ENCODE data around the gene INPP5A. TPM values are rescaled to one million over a fixed set of nuclear protein-coding genes. Genes with fewer than 3 reads are reported as not detected.

INPP5A gene
- total and polyA plus RNA-seq, 10 of the 15 experiments (the other 5 are each of a cell fraction or from before 2014, with no cell fraction given), result 0.52 to 15.0 (median 6.3) TPM

DNA sequence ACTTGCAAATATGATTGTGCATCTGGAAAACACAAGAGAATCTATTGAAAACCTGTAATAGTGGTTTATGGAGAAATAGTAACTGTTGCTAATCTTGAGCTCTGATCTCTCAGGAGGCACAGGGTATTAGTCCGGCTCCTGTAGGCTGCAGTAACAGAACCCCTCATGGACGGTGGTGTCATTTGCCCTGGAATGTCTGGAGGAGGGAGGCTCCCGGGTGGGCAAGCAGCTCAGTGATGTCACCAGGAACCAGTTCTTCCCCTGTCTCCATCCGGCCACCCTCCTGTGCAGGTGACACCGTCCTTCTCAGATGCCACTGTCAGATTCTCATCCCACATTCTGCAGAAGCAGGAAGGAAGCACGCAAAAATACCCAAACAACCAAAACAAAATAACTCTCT lies 29.3 kb downstream of the INPP5A start (continued):
- TF ChIP-seq, protein P1, sequence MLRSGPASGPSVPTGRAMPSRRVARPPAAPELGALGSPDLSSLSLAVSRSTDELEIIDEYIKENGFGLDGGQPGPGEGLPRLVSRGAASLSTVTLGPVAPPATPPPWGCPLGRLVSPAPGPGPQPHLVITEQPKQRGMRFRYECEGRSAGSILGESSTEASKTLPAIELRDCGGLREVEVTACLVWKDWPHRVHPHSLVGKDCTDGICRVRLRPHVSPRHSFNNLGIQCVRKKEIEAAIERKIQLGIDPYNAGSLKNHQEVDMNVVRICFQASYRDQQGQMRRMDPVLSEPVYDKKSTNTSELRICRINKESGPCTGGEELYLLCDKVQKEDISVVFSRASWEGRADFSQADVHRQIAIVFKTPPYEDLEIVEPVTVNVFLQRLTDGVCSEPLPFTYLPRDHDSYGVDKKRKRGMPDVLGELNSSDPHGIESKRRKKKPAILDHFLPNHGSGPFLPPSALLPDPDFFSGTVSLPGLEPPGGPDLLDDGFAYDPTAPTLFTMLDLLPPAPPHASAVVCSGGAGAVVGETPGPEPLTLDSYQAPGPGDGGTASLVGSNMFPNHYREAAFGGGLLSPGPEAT (IDR thresholded peaks at IDR 0.05; ENCODE audit: low read depth), result no peak
- TF ChIP-seq SRF (IDR thresholded peaks at IDR 0.05; ENCODE audit: low read depth in 2 of 2, low read length in 2 of 2), result no peak
- TF ChIP-seq ATF7 (IDR thresholded peaks at IDR 0.05; ENCODE audit: low read depth), result no peak
- TF ChIP-seq SIN3A (IDR thresholded peaks at IDR 0.05; ENCODE audit: low read depth, low read length), result no peak

DNA sequence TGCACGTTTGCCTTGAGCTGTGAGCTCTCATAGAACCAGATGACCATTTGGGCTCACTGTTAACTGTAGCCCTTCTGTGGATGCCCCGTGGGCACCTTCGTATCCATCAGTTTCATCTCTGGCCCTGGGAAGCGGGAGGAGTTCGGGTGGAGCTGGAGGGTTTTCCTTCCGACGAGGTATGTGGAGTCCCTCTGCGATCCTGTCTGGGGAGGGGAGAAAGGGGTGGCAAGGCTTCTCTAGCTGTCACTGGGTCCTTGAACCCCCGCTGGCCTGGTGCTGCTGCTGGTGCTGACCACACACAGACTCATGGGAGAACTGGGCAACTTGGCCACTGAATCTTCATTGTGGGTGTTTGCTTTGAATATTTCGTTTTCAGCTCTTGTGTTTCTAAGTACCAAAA lies 32.7 kb downstream of the INPP5A start:
- Histone ChIP-seq H3K79me2 (ENCODE audit: control insufficient read depth, insufficient read depth, low read length) (peaks cover 4% of the 10 kb centered on the region), H3K4me2 (ENCODE audit: control insufficient read depth, insufficient read depth) (no peak overlapping the region), H3K9me3 (replicated peaks; ENCODE audit: control insufficient read depth, insufficient read depth, low read length) (no peaks in the 10 kb centered on the region), H2AFZ (ENCODE audit: control insufficient read depth, low read depth, low read length) (no peak overlapping the region), H3K9ac (ENCODE audit: control insufficient read depth, insufficient read depth, low read length) (no peak overlapping the region), H3K27me3 (replicated peaks in 1 of 2; ENCODE audit: control insufficient read depth in 2 of 2, insufficient read depth in 2 of 2, low read length in 1 of 2) (no peaks in the 10 kb centered on the region), H4K20me1 (ENCODE audit: control insufficient read depth, insufficient read depth) (0 out of 2 replicates have a peak, but pooled peaks cover under 1% of the 10 kb centered on the region), H3K4me3 (no peak overlapping the region), H3K36me3 (ENCODE audit: control insufficient read depth in 2 of 2, insufficient read depth in 2 of 2, low read length in 1 of 2) (no peaks in the 10 kb centered on the region), H3K27ac (ENCODE audit: control insufficient read depth, insufficient read depth) (no peak overlapping the region), H3K4me1 (ENCODE audit: control insufficient read depth, insufficient read depth, low read length) (peaks cover 39% of the 10 kb centered on the region)
- WGBS (ENCODE audit: insufficient coverage, insufficient replicate concordance, low lambda C conversion rate, missing lambda C conversion rate), result 79% methylated on average over 10 of the region's 10 CpGs
- RAD21 ChIA-PET (ENCODE audit: unreplicated experiment), result interaction anchor here (0.7 to 3.6 kb wide), 6 partner anchors 10 to 111 kb away, joined by 3 to 91 read pairs (median 19); no protein-coding TSS in a partner anchor
- DNase-seq (ENCODE audit: low read depth, low spot score) (no peak), FAIRE-seq (no peak), ATAC-seq (no peak)
- no TSS peak for BruUV-seq (replicated peaks)
- CTCF ChIA-PET, result interaction anchor here (0.6 to 3.3 kb wide), 6 partner anchors 18 to 169 kb away, joined by 3 to 27 read pairs (median 8); no protein-coding TSS in a partner anchor
- SMC1A ChIA-PET (ENCODE audit: uncharacterized antibody, unreplicated experiment), result interaction anchor here (0.8 to 3.5 kb wide), 5 partner anchors 10 to 111 kb away, joined by 4 to 62 read pairs (median 25); no protein-coding TSS in a partner anchor
- POLR2A ChIA-PET, result interaction anchor here (1.0 to 3.2 kb wide), 3 partner anchors 11 to 30 kb away, joined by 3 to 29 read pairs (median 5); no protein-coding TSS in a partner anchor
- intact Hi-C loops (cut with micrococcal nuclease; ENCODE audit: unreplicated experiment) (loop anchor here (10.0 kb wide), 1 partner anchor 245 kb away; no protein-coding TSS in a partner anchor), in situ Hi-C loops (cut with MboI) (no loop called here)
- TF ChIP-seq, protein P2, sequence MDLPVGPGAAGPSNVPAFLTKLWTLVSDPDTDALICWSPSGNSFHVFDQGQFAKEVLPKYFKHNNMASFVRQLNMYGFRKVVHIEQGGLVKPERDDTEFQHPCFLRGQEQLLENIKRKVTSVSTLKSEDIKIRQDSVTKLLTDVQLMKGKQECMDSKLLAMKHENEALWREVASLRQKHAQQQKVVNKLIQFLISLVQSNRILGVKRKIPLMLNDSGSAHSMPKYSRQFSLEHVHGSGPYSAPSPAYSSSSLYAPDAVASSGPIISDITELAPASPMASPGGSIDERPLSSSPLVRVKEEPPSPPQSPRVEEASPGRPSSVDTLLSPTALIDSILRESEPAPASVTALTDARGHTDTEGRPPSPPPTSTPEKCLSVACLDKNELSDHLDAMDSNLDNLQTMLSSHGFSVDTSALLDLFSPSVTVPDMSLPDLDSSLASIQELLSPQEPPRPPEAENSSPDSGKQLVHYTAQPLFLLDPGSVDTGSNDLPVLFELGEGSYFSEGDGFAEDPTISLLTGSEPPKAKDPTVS (IDR thresholded peaks at IDR 0.05; ENCODE audit: low read depth, low read length), result no peak
- TF ChIP-seq, protein P3, sequence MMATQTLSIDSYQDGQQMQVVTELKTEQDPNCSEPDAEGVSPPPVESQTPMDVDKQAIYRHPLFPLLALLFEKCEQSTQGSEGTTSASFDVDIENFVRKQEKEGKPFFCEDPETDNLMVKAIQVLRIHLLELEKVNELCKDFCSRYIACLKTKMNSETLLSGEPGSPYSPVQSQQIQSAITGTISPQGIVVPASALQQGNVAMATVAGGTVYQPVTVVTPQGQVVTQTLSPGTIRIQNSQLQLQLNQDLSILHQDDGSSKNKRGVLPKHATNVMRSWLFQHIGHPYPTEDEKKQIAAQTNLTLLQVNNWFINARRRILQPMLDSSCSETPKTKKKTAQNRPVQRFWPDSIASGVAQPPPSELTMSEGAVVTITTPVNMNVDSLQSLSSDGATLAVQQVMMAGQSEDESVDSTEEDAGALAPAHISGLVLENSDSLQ (IDR thresholded peaks at IDR 0.05), result no peak
- TF ChIP-seq, protein P4, sequence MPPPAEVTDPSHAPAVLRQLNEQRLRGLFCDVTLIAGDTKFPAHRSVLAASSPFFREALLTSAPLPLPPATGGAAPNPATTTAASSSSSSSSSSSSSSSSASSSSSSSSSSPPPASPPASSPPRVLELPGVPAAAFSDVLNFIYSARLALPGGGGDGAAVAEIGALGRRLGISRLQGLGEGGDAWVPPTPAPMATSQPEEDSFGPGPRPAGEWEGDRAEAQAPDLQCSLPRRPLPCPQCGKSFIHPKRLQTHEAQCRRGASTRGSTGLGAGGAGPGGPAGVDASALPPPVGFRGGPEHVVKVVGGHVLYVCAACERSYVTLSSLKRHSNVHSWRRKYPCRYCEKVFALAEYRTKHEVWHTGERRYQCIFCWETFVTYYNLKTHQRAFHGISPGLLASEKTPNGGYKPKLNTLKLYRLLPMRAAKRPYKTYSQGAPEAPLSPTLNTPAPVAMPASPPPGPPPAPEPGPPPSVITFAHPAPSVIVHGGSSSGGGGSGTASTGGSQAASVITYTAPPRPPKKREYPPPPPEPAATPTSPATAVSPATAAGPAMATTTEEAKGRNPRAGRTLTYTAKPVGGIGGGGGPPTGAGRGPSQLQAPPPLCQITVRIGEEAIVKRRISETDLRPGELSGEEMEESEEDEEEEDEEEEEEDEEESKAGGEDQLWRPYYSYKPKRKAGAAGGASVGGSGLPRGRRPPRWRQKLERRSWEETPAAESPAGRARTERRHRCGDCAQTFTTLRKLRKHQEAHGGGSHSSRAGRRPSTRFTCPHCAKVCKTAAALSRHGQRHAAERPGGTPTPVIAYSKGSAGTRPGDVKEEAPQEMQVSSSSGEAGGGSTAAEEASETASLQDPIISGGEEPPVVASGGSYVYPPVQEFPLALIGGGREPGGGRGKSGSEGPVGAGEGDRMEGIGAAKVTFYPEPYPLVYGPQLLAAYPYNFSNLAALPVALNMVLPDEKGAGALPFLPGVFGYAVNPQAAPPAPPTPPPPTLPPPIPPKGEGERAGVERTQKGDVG (CRISPR knock-in tag; IDR thresholded peaks at IDR 0.05), result no peak
- TF ChIP-seq CBX5 (IDR thresholded peaks at IDR 0.05; ENCODE audit: low read depth), result no peak
- no peak for TF ChIP-seq ZNF24 (IDR thresholded peaks at IDR 0.05)
- no peak for TF ChIP-seq EED (IDR thresholded peaks at IDR 0.05; ENCODE audit: low read depth)
- TF ChIP-seq HDAC6 (IDR thresholded peaks at IDR 0.05; ENCODE audit: unreplicated experiment), result no peak

Measured in GM12878 (cell line).